Nephron (organoid): ENCODE measurements around the gene LALBA.
A peak's percentile ranks its signal among the peaks of the same experiment; 100 is the strongest.

ENCODE experiments used
- H3K27ac Mint-ChIP-seq, 3 experiments: 2 replicates each; pipeline ENCODE4 v1.8.0; 2020; ENCODE audit warnings: mixed read lengths in 3 of 3, mild to moderate bottlenecking in 2 of 3, moderate library complexity in 1 of 3
- H3K27me3 Mint-ChIP-seq: 2 replicates; pipeline ENCODE4 v1.8.0; 2021; ENCODE audit warnings: low read depth, mild to moderate bottlenecking, moderate library complexity, mixed read lengths
- H3K36me3 Mint-ChIP-seq: 2 replicates; pipeline ENCODE4 v1.8.0; 2020; ENCODE audit warnings: low read depth, mixed read lengths
- H3K4me1 Mint-ChIP-seq: 2 replicates; pipeline ENCODE4 v1.8.0; 2020; ENCODE audit warnings: mixed read lengths
- H3K4me3 Mint-ChIP-seq, 3 experiments: 2 replicates each; pipeline ENCODE4 v1.8.0; 2020; ENCODE audit warnings: mild to moderate bottlenecking in 3 of 3, mixed read lengths in 3 of 3, moderate library complexity in 2 of 3
- H3K9me3 Mint-ChIP-seq: 2 replicates; pipeline ENCODE4 v1.8.0; 2020; ENCODE audit warnings: mixed read lengths
- CTCF ChIP-seq, 3 experiments: fragments of 200-600 bp; sonication (generic); IDR thresholded peaks; one replicate each; pipeline ENCODE4 v1.5.0; 2021; ENCODE audit warnings: antibody characterized with exemption in 3 of 3; ENCODE audit not compliant: unreplicated experiment in 3 of 3

Gene LALBA

DNA sequence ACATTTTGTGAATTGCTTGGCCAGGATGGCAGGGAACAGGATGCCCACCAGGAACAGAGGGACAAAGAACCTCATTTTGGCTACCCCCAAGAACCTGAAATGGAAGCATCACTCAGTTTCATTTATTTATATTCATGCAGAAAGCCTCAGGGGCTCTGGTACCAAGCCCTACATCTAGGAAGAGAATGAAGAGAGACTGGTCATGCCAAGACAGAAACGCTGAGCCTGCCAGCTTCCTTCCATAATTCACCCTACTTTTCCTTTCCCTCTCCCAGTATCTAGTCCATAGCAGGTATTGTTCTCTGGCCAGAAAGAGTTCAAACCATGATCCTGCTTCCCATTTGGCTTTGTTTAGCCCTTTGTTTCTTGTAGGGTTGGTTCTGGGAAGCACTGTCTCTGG is at the start of gene LALBA:
Gene LALBA (minus strand): TSS at position 101 of the 400 bp plus-strand sequence. CDS start 26 bp downstream, at position 75.
- TF ChIP-seq CTCF (IDR thresholded peaks at IDR 0.05; ENCODE audit: unreplicated experiment in 3 of 3): no peak
- Mint-ChIP-seq H3K27ac (no peak within 1 kb of the TSS), H3K36me3 (no peaks in the 10 kb centered on the region)

GRCh38 chr12:48618541-48618940 is 48.7 kb upstream of the LALBA start:
- no peaks in the 10 kb centered on the region for H3K4me1 Mint-ChIP-seq

More for the DNA sequence above, at the start of gene LALBA:
- Mint-ChIP-seq H3K4me3 (no peak within 1 kb of the TSS), H3K4me1 (no peaks in the 10 kb centered on the region), H3K9me3 (no peaks in the 10 kb centered on the region), H3K27me3 (peaks cover 22% of the 10 kb centered on the region)

DNA sequence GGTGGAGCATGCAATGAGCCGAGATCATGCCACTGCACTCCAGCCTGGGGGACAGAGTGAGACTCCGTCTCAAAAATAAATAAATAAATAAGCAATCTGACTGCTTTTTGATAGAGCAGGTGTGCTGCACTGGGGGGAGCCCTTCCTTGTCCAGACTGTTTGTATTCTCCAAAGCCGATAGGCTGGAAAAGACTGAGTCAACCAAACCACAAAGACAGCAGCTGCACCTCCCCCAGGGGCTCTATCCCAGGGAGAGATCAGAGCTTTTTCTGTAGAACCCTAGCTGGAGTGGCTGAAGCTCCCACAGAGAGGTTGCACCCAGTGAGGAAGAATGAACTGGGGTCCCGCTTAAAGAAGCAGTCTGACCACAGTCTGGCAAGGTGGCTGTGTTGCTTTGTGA is 45.8 kb upstream of the LALBA start:
- Mint-ChIP-seq H3K36me3 (no peaks in the 10 kb centered on the region), H3K9me3 (peaks cover 28% of the 10 kb centered on the region), H3K4me3 (no peak overlapping the region), H3K27ac (no peak overlapping the region), H3K4me1 (no peaks in the 10 kb centered on the region), H3K27me3 (peaks cover 7% of the 10 kb centered on the region)
- no peak for TF ChIP-seq CTCF (IDR thresholded peaks at IDR 0.05; ENCODE audit: unreplicated experiment in 3 of 3)

More at GRCh38 chr12:48618541-48618940, 48.7 kb upstream of the LALBA start:
- TF ChIP-seq CTCF (IDR thresholded peaks at IDR 0.05; ENCODE audit: unreplicated experiment in 3 of 3): peak; percentile 93 to 97 (median 96)
- H3K36me3 Mint-ChIP-seq: no peaks in the 10 kb centered on the region
- no peak overlapping the region for H3K27ac Mint-ChIP-seq
- peaks cover 13% of the 10 kb centered on the region for H3K9me3 Mint-ChIP-seq
- no peak overlapping the region for H3K4me3 Mint-ChIP-seq
- peaks cover 11% of the 10 kb centered on the region for H3K27me3 Mint-ChIP-seq

DNA sequence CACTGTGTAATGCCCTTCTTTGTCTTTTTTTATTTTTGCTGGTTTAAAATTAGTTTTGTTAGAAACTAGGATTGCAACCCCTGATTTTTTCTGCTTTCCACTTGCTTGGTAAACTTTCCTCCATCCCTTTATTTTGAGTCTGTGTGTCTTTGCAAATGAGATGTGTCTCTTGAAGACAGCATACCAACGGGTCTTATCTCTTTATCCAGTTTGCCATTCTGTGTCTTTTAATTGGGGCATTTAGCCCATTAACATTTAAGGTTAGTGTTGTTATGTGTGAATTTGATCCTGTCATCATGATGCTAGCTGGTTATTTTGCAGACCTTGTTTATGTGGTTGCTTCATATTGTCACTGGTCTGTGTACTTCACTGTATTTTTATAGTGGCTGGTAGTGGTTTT is 43.5 kb upstream of the LALBA start:
- no peak for TF ChIP-seq CTCF (IDR thresholded peaks at IDR 0.05; ENCODE audit: unreplicated experiment in 3 of 3)
- Mint-ChIP-seq H3K36me3 (no peaks in the 10 kb centered on the region), H3K4me1 (no peaks in the 10 kb centered on the region), H3K4me3 (no peak overlapping the region), H3K27ac (no peak overlapping the region), H3K27me3 (peaks cover 2% of the 10 kb centered on the region), H3K9me3 (peaks cover 41% of the 10 kb centered on the region)

DNA sequence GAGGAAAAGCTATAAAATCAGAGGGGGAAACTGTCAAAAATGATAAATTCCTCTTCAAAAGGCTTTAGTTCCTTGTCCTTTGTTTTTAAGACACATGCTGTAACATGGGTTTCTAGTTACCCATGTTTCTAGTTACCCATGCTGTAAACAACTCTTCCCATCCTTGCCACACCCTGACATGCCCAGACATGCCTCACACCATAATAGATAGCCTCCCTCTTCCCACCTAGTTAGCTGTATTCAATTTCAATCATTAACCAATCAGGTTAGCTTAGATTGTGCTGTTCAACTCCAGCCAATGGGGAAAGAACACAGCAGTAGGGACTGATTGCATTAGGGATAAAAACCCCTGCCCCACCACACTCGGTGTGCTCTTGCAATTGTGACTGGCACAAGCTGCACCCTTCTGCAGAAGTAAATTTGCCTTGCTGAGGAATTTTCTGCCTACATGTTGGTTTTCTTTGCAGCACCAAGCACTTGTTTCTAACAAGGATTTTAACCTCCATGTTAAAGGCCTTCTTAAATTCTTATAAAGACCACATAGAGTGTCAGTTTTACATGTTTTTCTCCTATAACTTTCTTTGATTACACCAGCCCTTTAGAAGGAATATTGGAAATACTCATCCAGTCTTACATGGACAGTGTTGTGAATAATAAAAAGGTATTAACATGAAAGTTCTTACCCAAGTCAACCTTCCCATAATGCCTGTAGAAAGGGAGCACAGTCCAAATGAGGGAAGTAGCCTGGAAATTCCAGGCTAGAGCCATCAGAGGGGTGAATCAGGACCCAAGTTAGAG is 32.5 kb upstream of the LALBA start:
- no peak overlapping the region for H3K27ac Mint-ChIP-seq
- H3K4me3 Mint-ChIP-seq: no peak overlapping the region
- H3K4me1 Mint-ChIP-seq: no peaks in the 10 kb centered on the region
- TF ChIP-seq CTCF (IDR thresholded peaks at IDR 0.05; ENCODE audit: unreplicated experiment in 3 of 3): no peak
- H3K27me3 Mint-ChIP-seq: no peaks in the 10 kb centered on the region
- peaks cover 25% of the 10 kb centered on the region for H3K9me3 Mint-ChIP-seq
- peaks cover 5% of the 10 kb centered on the region for H3K36me3 Mint-ChIP-seq
